Tibial nerve (tissue), 4 donors: ENCODE measurements around the gene PTGDS. TPM values are rescaled to one million over a fixed set of nuclear protein-coding genes. Genes with fewer than 3 reads are reported as not detected.

Experiments used
- DNase-seq, 2 donors: peaks; one replicate each; pipeline ENCODE4 v3.0.0-alpha.2; 2019; ENCODE audit warnings: low spot score in 2 of 2
- H3K27ac ChIP-seq, 4 donors: fragments of 200-600 bp; sonication (generic) in 3 of 4; one replicate each; pipeline ENCODE4 v1.5.1; 2017 to 2019; ENCODE audit warnings: mild to moderate bottlenecking in 1 of 4
- H3K27me3 ChIP-seq, 2 donors: fragments of 200-600 bp; sonication (generic) in 1 of 2; one replicate each; pipeline versions ENCODE4 v1.5.1 to v1.6.0; 2017 to 2019
- H3K36me3 ChIP-seq, 3 donors: fragments of 200-600 bp; sonication (generic); one replicate each; pipeline ENCODE4 v1.5.1; 2018 to 2019
- H3K4me1 ChIP-seq, 4 donors: fragments of 200-600 bp; sonication (generic) in 3 of 4; one replicate each; pipeline ENCODE4 v1.5.1; 2017 to 2019
- H3K4me3 ChIP-seq, 4 donors: fragments of 200-600 bp; sonication (generic) in 3 of 4; one replicate each; pipeline ENCODE4 v1.5.1; 2017 to 2019; ENCODE audit warnings: mild to moderate bottlenecking in 1 of 4, moderate library complexity in 1 of 4
- H3K9me3 ChIP-seq, 4 donors: fragments of 200-600 bp; sonication (generic) in 3 of 4; one replicate each; pipeline ENCODE4 v1.5.1; 2017 to 2019
- EP300 ChIP-seq, 2 donors: sonication (generic); formaldehyde crosslinking; IDR thresholded peaks; one replicate each; pipeline ENCODE4 v1.6.1; 2017; ENCODE audit warnings: antibody characterized with exemption in 2 of 2, mild to moderate bottlenecking in 1 of 2
- POLR2A ChIP-seq, 2 donors: fragments of 450-650 bp; IDR thresholded peaks; one replicate each; pipeline ENCODE4 v1.6.1; 2017; ENCODE audit warnings: antibody characterized with exemption in 2 of 2, mild to moderate bottlenecking in 2 of 2, moderate library complexity in 2 of 2
- whole genome bisulfite sequencing, 2 donors: methylation state at CpG; one replicate each; pipeline ENCODE4 v1.1.5; 2018; 5-methylcytosine and 5-hydroxymethylcytosine counted together
- total RNA-seq, 4 donors: library from RNA; depleted of rRNA; stranded (reverse); fragments of >200 nt; gene quantifications; one replicate each; pipeline ENCODE4 v1.1.0, GENCODE V29; 2016
- TF ChIP-seq, protein P1 (sequence below), 5 experiments: fragments of 200-600 bp in 3 of 5; fragments of 450-650 bp in 2 of 5; sonication (generic) in 3 of 5; IDR thresholded peaks; one replicate each; pipeline ENCODE4 v1.5.1; 2016 to 2019; ENCODE audit warnings: antibody characterized with exemption in 5 of 5, mild to moderate bottlenecking in 3 of 5, moderate library complexity in 2 of 5

PTGDS gene
- total RNA-seq, 4 donors from 2014 or later, result 1,059 to 8,972 (median 6,550) TPM

- no peak for TF ChIP-seq EP300 (IDR thresholded peaks at IDR 0.05)
- TF ChIP-seq, protein P1, sequence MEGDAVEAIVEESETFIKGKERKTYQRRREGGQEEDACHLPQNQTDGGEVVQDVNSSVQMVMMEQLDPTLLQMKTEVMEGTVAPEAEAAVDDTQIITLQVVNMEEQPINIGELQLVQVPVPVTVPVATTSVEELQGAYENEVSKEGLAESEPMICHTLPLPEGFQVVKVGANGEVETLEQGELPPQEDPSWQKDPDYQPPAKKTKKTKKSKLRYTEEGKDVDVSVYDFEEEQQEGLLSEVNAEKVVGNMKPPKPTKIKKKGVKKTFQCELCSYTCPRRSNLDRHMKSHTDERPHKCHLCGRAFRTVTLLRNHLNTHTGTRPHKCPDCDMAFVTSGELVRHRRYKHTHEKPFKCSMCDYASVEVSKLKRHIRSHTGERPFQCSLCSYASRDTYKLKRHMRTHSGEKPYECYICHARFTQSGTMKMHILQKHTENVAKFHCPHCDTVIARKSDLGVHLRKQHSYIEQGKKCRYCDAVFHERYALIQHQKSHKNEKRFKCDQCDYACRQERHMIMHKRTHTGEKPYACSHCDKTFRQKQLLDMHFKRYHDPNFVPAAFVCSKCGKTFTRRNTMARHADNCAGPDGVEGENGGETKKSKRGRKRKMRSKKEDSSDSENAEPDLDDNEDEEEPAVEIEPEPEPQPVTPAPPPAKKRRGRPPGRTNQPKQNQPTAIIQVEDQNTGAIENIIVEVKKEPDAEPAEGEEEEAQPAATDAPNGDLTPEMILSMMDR (IDR thresholded peaks at IDR 0.05), result no peak
- no peak for TF ChIP-seq POLR2A (IDR thresholded peaks at IDR 0.05)
- H3K36me3 ChIP-seq, result peaks cover 0 to 79% (median 13%) of the 10 kb centered on the region in 3 donors
- no peak for DNase-seq
- H3K4me3 ChIP-seq, result no peak overlapping the region
- 92 to 99% methylated on average over 9 of the region's 18 CpGs for WGBS, 2 donors
- H3K4me1 ChIP-seq, result peaks cover 0 to 27% (median 8%) of the 10 kb centered on the region in 4 donors
- H3K27ac ChIP-seq, result no peak overlapping the region
- H3K9me3 ChIP-seq, result peaks cover 0 to 4% (median 0%) of the 10 kb centered on the region in 4 donors
- H3K27me3 ChIP-seq, result no peaks in the 10 kb centered on the region
Measured at GRCh38 chr9:137009217-137009616, 31.9 kb downstream of the PTGDS start.

DNA sequence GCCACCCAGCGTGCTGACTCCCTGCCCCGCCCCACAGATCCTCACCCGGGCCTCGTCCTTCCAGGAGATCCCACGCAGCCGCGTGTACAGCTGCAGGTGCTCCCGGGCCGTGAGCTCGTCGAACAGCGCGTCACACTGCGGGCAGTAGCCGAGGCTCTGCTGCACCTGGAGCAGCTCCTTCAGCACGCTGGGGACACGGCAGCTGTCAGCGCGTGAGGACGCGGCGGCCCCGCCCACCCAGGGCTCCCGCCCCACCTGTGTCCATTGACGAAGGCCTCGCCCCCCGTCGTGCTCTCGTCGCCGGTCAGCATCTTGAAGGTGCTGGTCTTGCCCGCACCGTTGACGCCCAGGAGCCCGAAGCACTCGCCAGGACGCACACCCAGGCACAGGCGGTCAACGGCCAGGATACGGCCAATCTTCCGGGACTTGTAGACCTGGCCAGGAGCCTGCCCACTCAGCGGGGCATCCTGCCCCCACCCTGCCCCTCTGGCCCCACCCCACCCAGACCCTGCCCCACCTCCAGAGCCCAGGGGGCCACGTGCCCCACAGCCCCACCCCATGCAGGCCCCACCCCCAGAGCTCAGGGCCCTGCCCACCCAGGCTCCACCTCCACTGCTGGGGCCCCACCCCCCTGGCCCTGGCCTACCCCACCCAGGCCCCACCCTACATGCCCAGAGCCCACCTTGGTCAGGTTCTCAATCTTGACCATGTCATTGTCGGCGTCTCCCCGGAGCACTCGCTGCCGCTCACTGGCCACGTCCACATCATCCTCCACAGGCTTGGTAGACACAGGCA, 32.8 kb downstream of the PTGDS start:
- Histone ChIP-seq H3K27me3 (no peaks in the 10 kb centered on the region), H3K4me1 (peaks cover 0 to 27% (median 8%) of the 10 kb centered on the region in 4 donors), H3K9me3 (no peaks in the 10 kb centered on the region), H3K4me3 (no peak overlapping the region), H3K27ac (peak overlapping the region in 1 of 4 donors; percentile 16), H3K36me3 (peaks cover 0 to 88% (median 16%) of the 10 kb centered on the region in 3 donors)
- WGBS, 2 donors, result 94% methylated on average over 15 to 26 of the region's 49 CpGs
- TF ChIP-seq, protein P1 (IDR thresholded peaks at IDR 0.05), result no peak
- TF ChIP-seq EP300 (IDR thresholded peaks at IDR 0.05), result no peak
- TF ChIP-seq POLR2A (IDR thresholded peaks at IDR 0.05), result no peak
- DNase-seq, result no peak

DNA sequence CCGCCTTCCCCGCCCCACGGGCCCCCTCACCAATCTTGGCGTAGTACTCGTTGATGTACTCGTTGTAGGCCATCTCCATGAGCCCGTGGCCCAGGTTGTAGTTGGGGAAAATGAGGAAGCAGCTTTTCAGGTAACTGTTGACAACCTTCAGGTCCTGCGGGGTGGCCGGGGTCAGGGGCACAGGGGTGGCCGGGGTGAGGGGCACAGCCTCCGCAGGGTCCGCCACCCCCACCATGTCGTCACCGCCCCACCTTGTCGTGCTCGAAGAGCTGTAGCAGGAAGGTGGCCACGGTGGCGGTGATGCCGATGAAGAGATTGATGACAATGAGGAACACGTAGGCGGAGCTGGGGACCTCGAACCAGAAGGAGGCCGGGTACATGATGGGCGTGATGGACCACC, 33.9 kb downstream of the PTGDS start:
- Histone ChIP-seq H3K27ac (no peak overlapping the region), H3K4me1 (peaks cover 0 to 22% (median 5%) of the 10 kb centered on the region in 4 donors), H3K27me3 (no peaks in the 10 kb centered on the region), H3K9me3 (no peaks in the 10 kb centered on the region), H3K36me3 (peaks cover 0 to 98% (median 26%) of the 10 kb centered on the region in 3 donors), H3K4me3 (no peak overlapping the region)
- WGBS, 2 donors, result 94 to 95% methylated on average over 24 of the region's 24 CpGs
- TF ChIP-seq, protein P1 (IDR thresholded peaks at IDR 0.05), result no peak
- no peak for TF ChIP-seq POLR2A (IDR thresholded peaks at IDR 0.05)
- TF ChIP-seq EP300 (IDR thresholded peaks at IDR 0.05), result no peak
- DNase-seq, result no peak

- H3K36me3 ChIP-seq, result peaks cover 0 to 100% (median 26%) of the 10 kb centered on the region in 3 donors
- WGBS, 2 donors, result 88 to 90% methylated on average over 37 to 38 of the region's 39 CpGs
- TF ChIP-seq POLR2A (IDR thresholded peaks at IDR 0.05) (no peak), EP300 (IDR thresholded peaks at IDR 0.05) (no peak)
- TF ChIP-seq, protein P1 (IDR thresholded peaks at IDR 0.05), result no peak
Measured at GRCh38 chr9:137011907-137012675, 34.8 kb downstream of the PTGDS start.

More at GRCh38 chr9:137011907-137012675, 34.8 kb downstream of the PTGDS start:
- no peak overlapping the region for H3K27ac ChIP-seq
- H3K9me3 ChIP-seq, result no peaks in the 10 kb centered on the region
- no peaks in the 10 kb centered on the region for H3K27me3 ChIP-seq
- DNase-seq, result no peak
- no peak overlapping the region for H3K4me3 ChIP-seq
- peaks cover 0 to 12% (median 0%) of the 10 kb centered on the region in 4 donors for H3K4me1 ChIP-seq
